OCI-LY1 (cell line): ENCODE results near the gene ITGB3BP.

Experiments used
- EZH2 ChIP-seq: fragments of 200-600 bp; sonication (generic), shearing (Covaris generic); IDR thresholded peaks from 2 replicates; pipeline ENCODE4 v1.8.0; 2017; ENCODE audit warnings: borderline replicate concordance, mixed run types, mild to moderate bottlenecking, antibody characterized with exemption, low read length, moderate library complexity, mixed read lengths
- TF ChIP-seq, protein P1 (sequence below): fragments of 200-600 bp; sonication (generic), shearing (Covaris generic); IDR thresholded peaks from 2 replicates; pipeline ENCODE4 v1.5.1; 2017; ENCODE audit warnings: mild to moderate bottlenecking, antibody characterized with exemption, low read length, moderate library complexity, mixed read lengths

DNA sequence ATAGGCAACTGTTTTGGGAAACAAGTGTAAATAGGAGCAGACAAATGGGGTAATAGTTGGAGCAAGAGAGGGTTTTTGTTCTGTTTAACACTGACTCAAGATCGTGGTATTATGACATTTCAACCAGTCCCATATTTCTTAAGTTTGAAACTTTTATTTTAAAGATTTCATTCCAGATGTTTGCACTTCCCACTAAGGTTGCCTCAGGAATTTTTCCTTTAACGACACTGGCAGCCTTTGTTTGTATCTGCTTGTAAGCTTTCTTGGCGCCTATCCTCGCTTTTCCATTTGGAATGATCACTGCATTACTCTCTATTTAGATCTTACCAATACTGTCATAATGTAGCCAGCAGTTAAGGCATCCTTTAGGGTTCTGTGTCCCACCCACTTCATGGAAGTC lies 87.9 kb downstream of the ITGB3BP start:
- TF ChIP-seq, protein P1, sequence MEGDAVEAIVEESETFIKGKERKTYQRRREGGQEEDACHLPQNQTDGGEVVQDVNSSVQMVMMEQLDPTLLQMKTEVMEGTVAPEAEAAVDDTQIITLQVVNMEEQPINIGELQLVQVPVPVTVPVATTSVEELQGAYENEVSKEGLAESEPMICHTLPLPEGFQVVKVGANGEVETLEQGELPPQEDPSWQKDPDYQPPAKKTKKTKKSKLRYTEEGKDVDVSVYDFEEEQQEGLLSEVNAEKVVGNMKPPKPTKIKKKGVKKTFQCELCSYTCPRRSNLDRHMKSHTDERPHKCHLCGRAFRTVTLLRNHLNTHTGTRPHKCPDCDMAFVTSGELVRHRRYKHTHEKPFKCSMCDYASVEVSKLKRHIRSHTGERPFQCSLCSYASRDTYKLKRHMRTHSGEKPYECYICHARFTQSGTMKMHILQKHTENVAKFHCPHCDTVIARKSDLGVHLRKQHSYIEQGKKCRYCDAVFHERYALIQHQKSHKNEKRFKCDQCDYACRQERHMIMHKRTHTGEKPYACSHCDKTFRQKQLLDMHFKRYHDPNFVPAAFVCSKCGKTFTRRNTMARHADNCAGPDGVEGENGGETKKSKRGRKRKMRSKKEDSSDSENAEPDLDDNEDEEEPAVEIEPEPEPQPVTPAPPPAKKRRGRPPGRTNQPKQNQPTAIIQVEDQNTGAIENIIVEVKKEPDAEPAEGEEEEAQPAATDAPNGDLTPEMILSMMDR, result no peak
- no peak for TF ChIP-seq EZH2
